A172 (cell line): ENCODE data around the gene DUOX2. TPM values are rescaled to one million over a fixed set of nuclear protein-coding genes. Genes with fewer than 3 reads are reported as not detected.
"Not testable (repeated sequence)": the region's sequence is repeated elsewhere in the genome, so short reads cannot be mapped to it uniquely, and the experiment has no call there.

ENCODE experiments used
- DNase-seq: peaks from one replicate; pipeline ENCODE4 v3.0.0-alpha.2; 2015; ENCODE audit warnings: low spot score
- total RNA-seq: library from RNA; depleted of rRNA; stranded (reverse); fragments of >200 nt; shearing (Covaris generic); gene quantifications from 2 replicates; pipeline ENCODE4 v1.2.3, GENCODE V29; 2014

DUOX2 gene
- total RNA-seq, 1 experiment from 2014 or later: 0.17 TPM

DNA sequence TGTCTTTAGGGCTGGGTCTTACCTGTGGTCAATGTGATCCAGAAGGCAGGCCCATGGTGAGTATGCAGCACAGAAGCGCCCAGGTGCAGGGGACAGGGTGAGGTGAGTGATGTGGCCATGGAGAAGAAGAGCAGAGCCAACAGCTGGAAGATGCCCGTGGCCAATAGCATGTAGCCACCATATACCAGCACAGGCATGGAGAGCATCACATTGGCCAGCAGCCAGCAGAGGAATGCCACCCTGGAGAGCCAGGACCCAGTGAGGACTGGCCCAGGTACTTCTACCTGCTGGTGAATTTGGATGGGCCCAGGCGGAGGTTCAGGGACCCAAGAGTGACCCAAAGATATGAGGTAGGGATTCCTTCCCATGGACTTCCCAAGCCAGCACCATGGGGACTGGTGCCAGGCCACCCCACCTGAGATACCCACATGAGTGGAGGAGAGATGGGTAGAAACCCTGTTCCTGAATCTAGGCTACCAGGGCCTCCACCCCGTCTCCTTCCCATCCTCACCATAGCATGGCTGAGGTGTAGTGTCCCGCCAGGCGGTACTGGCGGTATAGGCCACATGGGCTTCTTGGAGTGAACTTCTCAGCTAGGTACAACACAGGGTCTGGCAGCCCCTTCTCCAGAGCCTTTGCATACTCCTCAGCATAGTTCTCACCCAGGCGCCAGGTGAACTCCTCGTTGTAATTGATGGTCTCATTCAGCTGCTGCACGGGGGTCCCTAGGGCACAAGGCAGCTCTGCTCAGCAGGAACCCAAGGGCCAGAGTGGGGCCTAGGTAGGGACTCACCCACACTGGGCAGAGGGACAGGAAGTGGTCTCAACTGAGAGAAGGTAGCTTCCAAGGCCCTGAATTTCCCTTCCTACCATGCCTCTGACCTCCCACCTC, 6.4 kb upstream of the DUOX2 start:
- DNase-seq: no peak

DNA sequence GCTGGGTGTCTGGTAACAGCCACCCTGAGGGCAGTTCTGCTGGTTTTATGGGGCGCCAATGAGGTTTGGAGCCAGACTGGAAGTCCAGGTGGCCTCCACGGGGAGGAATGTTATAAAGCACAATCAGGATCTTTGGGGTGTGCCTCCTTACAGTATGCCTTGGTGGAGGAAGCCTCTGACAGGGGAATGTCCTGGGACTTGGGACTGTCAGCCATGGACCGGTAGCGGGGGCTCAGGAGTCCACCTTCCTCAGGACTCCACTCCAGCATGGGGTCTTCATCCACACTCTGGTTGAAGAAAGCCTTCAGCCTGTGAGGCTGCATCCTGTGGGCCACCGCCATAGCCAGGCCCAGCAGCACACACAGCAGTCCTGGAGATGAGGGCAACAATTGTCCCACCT, 5.0 kb upstream of the DUOX2 start:
- DNase-seq: no peak

DNA sequence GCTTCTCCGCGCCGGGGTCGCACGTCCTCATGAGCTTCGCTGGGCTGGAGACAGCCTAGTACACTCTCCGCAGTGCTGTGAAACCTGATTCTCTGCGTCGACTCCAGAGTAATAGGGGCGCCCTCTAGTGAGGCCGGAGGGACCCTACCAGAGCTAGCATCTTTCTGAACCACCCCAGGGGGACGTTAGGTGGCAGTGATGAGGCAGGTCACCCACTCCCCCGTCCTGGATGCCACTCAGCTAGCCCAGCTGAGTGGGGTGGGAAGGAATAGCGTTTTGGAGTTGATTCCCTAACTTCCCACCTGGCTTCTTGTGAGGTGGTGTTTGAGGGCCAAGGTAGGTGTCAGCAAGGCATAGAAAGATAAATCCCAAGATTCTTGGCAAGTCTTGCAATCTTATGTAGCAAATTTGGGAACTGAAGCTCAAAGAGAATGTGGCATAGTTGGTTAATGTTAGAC, 4.2 kb upstream of the DUOX2 start:
- DNase-seq: peak; percentile 84

DNA sequence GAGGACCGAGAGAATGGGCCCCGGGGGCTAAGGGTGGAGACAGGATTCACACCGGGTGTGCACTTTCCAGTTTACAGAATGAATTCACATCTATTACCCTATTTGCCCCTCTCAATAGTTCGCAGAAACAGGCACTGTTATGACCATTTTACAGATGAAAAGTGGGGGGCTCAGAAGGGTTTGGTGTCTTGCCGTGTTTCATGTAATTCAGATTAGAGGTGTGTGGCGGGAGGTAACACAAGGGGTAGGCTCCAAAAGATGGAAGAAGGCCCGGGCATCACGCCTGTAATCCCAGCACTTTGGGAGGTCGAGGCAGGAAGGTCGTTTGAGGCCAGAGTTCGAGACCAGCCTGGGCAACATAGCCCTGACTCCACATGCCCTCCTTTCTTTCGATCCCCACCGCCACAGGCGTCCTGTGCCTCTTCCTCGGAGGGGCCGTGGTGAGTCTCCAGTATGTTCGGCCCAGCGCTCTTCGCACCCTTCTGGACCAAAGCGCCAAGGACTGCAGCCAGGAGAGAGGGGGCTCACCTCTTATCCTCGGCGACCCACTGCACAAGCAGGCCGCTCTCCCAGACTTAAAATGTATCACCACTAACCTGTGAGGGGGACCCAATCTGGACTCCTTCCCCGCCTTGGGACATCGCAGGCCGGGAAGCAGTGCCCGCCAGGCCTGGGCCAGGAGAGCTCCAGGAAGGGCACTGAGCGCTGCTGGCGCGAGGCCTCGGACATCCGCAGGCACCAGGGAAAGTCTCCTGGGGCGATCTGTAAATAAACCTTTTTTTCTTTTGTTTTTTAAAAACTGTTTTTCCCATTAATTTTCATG, 3.5 kb upstream of the DUOX2 start:
- DNase-seq: no peak

DNA sequence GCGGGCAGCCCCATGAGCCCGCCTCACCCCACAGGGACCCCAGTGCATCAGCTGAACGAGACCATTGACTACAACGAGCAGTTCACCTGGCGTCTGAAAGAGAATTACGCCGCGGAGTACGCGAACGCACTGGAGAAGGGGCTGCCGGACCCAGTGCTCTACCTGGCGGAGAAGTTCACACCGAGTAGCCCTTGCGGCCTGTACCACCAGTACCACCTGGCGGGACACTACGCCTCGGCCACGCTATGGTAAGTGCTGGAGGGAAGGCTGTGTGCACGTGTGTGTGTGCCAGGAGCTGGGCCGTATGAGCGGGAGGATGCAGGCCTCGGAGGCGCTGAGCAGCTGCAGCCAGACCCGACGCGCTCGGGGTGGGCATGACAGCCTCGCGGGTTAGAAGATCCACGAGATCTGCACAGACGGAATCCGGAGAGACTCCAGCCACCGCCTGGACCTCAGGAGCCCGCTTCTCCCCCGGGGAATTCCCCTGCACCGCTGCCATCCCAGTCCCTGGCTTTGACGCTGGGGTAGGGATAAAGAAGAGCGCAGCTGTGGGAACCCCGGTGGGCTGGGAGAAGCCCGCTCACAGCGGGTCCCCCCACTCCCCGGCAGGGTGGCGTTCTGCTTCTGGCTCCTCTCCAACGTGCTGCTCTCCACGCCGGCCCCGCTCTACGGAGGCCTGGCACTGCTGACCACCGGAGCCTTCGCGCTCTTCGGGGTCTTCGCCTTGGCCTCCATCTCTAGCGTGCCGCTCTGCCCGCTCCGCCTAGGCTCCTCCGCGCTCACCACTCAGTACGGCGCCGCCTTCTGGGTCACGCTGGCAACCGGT, 2.7 kb upstream of the DUOX2 start:
- DNase-seq: no peak

DNA sequence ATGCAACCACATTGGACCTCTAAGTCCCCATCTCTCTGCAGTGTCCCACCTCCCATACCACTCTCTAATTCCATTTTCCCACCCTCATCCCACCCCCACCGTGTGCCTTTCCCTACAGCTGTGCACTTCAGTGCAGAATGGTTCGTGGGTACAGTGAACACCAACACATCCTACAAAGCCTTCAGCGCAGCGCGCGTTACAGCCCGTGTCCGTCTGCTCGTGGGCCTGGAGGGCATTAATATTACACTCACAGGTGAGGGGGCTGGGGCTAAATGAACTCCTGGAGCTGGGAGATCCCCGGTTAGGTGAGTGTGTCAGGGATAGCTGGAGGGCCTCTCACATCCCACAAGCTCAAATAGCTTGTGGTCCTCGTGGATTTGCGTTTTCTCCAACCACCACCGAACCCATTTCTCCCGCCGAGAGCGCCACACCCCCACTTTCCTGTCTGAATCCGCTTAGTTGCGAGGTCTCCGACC, 2.1 kb upstream of the DUOX2 start:
- DNase-seq: no peak

DNA sequence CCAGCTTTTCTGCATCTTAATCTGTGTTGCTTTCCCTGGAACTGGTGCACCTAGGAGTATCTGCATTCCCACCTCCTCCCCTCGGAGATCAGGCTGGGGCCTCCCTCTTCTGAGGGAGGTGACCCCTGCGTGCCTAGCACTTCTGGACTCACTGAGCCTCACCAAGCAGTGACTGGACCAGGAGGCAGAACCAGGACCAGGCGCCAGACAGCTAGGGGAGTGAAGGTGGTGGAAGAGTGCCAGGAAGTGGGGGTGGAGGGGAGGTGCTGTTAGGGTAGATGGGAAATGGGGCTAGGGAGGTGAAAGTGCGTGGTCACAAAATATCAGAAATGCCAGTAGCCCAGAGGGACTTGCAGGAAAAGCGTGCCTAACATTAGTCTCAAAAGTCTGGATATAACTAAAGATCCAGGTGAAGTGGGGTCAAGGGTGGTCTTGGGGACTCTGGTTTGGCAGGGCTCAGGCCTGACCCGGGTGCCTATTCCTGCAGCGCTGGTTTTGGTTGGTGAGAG, 1.4 kb upstream of the DUOX2 start:
- DNase-seq: no peak

DNA sequence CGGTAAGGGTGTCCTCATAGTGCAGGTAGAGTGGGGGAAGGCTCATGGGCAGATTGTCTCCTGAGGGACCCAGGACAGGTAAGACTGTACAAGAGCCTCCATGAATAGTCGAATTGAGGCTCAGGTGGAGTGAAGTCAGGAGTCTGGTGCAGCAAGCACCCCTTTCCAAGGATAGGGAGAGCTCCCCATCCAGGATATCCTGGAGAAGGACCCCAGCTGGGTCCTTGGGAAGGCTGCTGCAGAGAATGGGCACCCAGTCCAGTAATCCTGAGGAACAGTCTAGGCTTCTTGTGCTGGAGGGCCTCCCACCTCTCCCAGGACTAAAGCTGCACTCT, 746 bp upstream of the DUOX2 start:
- no peak for DNase-seq

DNA sequence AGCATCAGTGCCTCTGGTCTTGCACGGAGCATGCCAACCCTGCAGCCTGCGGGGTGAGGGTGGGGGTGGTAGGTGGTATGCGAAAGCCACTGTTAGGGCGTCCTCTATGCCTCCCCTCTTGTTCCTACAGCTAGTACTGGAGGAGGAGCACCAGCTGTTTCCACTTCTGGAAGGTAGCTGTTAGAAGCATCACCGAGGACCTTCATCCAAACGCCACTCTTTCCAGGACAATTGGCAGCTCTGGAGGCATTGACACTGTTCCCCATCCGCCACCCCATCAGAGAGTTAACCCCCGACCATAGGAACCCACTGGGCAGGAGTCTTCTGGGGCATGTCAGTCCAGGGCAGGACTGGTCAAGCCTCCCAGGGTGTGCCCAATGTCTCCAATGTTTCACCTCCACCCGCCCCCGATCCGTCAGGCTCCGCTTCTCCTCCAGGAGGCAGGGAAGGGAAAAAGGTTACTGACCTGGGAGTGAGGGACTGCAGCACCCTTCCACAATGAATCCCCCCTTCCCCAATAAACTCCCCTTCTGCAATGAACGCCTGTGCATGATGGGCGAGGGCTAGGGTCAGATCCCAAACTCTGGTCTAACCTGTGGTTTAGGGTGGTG, 487 bp downstream of the DUOX2 start:
- DNase-seq: no peak

DNA sequence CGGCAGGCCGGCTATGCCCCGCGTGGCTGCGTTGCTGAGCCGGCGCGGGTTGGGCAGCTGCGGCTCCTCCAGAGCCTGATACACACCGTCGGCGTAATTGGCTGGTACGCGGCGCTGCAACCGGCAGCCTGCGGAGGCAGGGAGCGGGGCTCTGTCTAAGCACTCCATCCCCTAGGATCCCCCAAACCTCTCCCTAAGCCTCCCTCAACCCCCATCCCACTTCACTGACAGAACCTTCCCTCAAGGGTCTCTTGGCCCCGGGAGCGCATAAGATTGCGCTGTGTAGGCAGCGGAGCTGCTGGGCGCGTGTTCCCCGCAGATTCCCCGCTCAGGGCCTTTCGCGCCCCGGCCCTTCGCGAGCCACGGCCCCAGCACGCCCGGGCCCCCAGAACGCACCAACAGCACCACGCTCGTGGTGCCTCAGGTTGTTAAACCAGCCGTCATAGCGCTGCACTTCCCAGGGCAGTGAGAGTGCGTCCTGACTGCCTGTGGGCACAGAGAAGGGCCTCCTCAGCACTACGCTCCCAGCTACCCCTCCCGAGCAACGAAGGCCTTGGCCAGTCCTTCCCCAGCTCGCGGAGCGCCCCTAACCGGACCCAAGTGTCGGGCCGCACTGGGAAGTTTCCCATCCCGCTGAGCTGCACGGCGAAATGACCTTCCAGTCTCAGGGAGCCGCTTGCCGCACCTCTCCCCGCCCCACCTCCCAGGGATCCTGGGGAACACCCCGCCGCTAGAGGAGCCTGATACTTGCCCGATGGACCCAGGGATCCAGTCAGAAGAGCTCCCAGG, 1.2 kb downstream of the DUOX2 start:
- DNase-seq: no peak

DNA sequence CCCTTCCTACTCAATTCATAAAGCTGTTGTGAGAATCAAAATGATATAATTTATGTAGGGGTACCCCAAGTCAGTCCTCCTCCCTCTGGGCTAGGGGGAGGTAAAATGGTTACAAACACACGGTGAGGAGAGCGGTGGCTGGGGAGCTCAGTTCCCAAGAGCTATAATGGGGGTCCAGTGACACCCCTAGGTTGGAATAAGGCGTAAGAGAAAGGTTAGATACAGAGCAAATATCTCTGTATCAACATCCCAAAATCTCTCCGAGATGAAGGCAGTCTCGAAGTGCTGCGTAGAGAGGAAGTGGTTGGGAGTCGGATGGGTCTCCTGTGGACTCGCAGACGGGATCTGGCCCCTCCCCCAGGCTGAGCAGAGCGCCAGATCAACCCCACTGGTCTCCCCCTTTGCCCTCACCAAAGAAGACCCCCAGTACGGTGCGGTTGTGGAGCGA, 1.8 kb downstream of the DUOX2 start:
- DNase-seq: no peak

DNA sequence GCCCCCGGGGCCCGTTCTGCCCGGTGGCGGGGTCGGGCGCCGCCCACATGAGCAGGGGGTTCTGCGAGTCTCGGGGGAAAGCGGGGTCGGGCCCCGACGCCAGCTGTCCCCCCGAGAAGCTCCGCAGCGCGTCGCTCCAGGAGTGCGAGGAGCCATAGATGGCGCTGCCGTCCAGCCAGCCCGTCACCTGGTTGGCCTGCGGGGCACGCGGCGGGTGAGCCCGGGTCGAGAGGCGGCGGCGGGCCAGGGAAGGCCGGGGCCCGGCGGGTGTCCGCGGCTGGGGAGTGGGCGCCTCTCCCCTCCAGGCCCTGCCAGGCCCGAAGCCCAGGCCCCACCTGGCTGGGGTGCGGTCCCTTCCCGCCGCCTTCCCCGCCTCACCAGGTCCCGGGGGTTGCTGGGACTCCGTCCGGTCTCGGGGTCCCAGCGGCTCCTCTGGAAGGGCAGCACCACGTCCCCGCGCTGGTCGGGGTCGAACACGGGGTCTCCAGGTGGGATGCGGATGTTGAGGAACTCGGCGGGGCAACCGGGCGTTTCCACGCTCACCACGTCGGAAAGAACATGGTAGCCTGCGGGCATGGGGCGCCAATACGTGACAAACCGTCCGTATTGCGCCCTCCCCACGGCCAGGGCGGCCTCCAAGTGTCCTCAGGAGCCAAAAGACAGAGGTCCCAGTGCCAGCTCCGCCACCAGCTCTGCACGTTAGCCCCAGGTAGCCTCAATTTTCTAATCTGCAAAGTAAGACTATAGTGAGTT, 2.4 kb downstream of the DUOX2 start:
- DNase-seq: no peak

DNA sequence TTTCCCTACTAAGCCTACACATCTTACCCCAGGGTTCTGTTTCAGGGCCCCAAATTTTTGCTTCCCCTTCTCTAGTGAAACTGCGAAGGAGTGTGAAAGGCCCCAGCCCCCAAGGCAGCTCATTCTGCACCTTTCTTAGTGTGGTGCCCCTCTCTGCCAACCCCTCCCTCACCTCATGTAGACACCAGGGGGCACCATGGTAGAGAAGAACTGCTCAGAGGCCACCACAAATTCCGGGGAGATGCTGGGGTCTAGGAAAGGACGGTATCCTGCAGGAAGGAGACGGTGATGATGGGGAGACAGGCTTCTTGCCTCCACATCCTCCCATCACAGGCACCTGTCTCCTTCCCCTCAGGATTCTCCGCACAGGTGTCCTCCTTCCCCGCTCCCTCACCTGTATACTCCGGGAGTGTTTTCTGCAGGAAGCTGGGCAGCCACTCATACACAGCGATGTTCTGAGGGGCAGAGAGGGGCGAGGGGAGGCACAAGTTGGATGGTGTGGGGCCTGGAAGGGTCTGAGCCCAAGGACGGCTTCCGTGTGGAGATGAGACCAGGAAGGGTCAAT, 3.6 kb downstream of the DUOX2 start:
- DNase-seq: no peak

DNA sequence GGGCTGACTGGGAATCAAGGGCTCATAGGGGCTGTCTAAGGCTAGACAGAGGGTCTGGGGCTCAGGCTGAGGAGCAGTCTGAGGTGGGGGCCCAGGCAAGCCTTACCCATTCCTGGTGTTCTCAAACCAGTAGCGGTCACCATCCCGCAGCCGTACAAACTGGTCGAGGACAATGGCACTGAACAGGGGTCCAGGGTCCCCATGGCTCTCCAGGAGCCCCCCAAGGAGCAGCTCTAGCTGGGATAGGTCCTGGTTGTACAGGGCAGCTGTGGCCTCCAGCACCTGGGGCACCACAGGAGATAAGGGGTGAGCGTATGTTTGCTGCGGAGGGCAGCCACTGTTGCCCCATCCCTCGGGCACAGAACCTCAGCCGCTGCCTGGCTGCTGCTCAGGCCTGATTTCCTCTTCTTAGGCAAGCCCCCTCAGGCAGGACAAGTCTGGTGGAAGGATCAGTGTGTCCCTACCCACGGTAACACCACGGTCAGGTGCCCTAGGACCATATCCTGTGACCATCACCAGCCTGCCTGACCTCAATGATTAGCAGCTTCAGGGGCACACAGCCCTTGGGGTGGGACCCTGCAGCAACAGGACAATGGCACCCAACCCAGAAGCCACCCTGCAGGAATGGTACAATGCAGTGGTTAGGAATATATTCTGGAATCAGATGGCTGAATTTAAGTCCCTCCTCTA, 5.9 kb downstream of the DUOX2 start:
- DNase-seq: no peak

DNA sequence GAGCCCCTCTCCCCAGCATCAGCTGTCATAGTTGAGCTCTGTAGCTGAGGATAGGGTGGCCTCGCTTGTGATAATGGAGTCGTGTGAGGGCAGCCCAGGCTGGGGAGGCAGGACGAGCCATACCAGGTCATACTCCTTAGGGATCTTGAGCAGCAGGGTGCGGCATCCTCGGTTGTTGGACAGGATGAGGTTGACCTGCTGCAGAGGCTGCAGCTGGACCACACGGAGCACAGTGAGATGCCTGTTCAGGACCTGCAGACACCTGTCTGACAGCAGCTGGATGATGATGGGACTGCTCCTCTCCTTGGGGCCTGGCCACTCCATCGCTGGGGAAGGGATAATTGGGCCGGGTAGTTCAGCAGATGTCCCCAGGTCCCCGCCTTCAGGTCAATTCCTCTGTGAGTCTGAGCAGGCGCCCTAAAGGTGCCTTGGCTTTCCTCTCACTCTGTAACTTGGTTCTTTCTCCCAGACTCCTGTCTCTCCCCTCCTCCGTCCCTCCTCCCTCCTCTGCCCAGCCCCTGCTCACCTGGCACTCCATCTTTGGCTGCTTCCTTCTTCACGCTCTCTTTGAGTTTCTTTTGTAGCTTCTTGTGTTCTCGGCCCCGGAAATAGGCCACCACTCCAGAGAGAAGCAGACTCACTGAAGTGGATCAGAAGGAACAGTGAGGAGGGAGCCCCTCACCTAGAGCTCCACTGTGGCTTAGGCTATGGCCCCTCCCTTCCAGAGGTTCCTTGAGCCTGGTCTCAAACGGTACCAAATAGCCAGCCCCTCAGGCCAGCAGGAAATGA, 7.8 kb downstream of the DUOX2 start:
- DNase-seq: no peak

DNA sequence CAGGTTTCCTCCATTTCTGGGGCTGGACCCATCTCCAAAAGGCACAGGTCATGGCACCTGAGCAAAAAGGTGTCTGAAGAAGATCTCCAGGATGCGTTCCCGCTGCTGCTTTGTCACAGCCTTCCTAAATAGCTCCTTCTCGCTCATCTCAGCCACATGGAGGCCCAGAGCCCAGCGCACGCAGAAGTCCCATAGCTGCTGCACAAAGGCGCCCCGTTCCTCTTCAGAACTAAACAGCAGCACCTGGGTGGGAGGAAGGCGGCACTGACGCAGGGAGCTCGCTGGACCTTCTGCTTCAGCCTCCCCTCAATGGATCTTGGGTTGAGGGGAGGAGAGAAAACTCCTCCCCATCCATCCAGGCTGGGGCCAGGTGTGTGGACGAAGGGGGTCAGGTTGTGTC, 8.4 kb downstream of the DUOX2 start:
- no peak for DNase-seq

DNA sequence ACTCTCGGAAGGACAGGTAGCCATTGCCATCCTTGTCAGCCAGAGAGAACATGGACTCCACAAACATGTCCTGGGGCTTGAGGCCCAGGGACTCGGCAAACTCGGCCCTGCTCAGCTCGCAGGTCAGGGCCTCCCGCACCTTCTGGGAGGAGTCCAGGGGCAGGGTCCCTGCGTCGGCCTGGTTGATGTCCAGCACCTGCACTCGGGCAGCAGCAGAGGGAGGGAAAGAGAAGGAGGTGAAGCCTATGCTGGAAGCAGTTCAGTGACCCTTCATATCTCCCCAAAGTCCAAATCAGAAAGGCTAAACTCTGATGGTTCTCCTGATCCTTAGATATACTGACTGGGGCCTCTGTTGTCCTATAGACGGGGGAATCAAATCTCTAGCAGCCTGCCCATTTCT, 9.8 kb downstream of the DUOX2 start:
- not testable (repeated sequence) for DNase-seq

DNA sequence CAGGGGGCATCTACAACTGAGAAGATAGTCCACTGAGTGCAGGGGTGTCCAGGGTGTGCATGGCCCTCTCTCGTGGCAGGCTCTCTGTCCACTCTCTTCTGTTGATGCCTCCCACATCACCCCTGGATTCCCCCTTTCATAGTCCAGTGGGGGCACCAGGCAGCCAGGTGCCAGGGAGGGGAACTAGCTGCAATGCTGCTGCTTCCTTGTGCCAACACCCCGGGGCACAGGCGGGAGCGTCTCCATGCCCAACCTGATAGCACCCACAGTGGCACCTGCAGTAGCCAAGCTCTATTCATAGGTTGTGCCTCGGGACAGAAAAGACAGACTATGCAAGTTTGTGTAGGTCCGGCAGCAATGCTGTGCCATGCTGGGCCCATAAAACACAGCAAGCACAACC, 11.7 kb downstream of the DUOX2 start:
- DNase-seq: no peak
